ENCODE results near the gene KLF11. TPM values are rescaled to one million over a fixed set of nuclear protein-coding genes. Genes with fewer than 3 reads are reported as not detected.

The KLF11 gene
- total RNA-seq, 1 experiment from 2014 or later, result 6.9 TPM

DNA sequence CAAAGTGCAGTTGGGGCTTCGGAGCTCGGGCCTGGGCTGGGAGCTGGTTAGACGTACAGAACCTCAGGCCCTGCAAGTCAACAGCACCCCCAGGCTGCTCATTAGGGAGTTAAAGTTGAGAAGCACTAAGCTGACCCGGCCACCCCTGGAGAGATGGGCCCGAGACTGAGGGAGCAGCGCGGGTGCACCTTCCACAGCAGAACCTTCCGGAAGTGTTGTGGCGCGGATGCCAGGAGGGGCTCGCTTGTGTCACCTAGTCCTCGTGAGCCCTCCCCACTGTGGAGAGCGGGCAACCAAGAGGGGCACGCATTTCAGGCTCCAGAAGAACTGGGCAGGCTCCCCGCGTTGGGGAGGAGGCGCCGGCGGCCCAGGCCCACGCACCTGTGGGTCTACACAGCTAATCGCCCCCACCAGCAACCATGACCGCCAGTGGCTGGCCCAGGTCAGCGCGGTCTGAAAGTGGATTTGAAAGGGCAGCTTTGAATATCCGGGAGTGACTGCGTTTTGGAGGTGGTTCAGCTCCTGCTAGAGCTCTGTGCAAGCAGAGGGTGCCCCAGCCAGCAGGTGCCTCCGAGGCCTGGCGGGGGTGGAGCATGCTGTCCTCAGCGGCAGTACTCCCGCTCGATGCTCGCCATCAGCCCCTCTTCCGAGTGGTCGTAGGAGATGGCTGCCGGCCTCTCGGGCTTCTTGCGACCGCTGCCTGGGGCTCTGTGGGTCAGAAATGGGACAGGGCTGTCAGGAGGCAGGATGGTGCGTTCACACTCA lies 15.1 kb downstream of the KLF11 start:
- intact Hi-C loops (cut with micrococcal nuclease; ENCODE audit: unreplicated experiment), result no loop called here
- TF ChIP-seq, protein P1, sequence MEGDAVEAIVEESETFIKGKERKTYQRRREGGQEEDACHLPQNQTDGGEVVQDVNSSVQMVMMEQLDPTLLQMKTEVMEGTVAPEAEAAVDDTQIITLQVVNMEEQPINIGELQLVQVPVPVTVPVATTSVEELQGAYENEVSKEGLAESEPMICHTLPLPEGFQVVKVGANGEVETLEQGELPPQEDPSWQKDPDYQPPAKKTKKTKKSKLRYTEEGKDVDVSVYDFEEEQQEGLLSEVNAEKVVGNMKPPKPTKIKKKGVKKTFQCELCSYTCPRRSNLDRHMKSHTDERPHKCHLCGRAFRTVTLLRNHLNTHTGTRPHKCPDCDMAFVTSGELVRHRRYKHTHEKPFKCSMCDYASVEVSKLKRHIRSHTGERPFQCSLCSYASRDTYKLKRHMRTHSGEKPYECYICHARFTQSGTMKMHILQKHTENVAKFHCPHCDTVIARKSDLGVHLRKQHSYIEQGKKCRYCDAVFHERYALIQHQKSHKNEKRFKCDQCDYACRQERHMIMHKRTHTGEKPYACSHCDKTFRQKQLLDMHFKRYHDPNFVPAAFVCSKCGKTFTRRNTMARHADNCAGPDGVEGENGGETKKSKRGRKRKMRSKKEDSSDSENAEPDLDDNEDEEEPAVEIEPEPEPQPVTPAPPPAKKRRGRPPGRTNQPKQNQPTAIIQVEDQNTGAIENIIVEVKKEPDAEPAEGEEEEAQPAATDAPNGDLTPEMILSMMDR (IDR thresholded peaks at IDR 0.05; ENCODE audit: unreplicated experiment), result no peak
- no peak overlapping the region for H3K4me3 Mint-ChIP-seq (ENCODE audit: low read depth, unreplicated experiment)
- no TSS peak for BruUV-seq (replicated peaks)
- H3K27ac Mint-ChIP-seq (ENCODE audit: unreplicated experiment), result no peak overlapping the region
- CTCF ChIA-PET, result interaction anchor here (1.7 kb wide), 1 partner anchor 27 kb away, joined by 5 read pairs; no protein-coding TSS in a partner anchor
- H3K9me3 Mint-ChIP-seq (ENCODE audit: low read depth, unreplicated experiment), result no peaks in the 10 kb centered on the region
- peaks cover 19% of the 10 kb centered on the region for H3K36me3 Mint-ChIP-seq (ENCODE audit: insufficient read depth, unreplicated experiment)
- H3K27me3 Mint-ChIP-seq (ENCODE audit: unreplicated experiment), result no peaks in the 10 kb centered on the region
- H3K4me1 Mint-ChIP-seq (ENCODE audit: low read depth, unreplicated experiment), result peaks cover 10% of the 10 kb centered on the region
- no peak for DNase-seq

DNA sequence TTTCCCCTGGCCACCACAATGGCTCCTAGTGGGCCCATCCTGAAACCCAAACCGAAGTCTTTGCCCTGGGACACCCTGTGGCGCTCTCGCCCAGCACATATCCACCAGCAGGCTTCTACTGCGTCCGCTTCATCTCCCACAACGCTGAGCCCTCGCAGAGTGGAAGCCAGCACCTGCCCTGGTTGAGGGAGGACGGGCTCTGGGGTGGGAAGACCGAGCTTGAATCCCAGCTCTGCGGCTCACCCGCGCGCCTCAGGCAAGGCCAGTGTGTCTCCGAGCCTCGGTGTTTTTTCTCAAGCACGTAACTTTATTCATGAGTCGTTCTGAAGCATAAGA lies 15.6 kb downstream of the KLF11 start:
- Mint-ChIP-seq H3K9me3 (ENCODE audit: low read depth, unreplicated experiment) (no peaks in the 10 kb centered on the region), H3K27ac (ENCODE audit: unreplicated experiment) (no peak overlapping the region), H3K36me3 (ENCODE audit: insufficient read depth, unreplicated experiment) (peaks cover 19% of the 10 kb centered on the region), H3K4me3 (ENCODE audit: low read depth, unreplicated experiment) (no peak overlapping the region), H3K27me3 (ENCODE audit: unreplicated experiment) (no peaks in the 10 kb centered on the region), H3K4me1 (ENCODE audit: low read depth, unreplicated experiment) (peaks cover 10% of the 10 kb centered on the region)
- no peak for DNase-seq
- BruUV-seq (replicated peaks), result no TSS peak
- TF ChIP-seq, protein P1 (IDR thresholded peaks at IDR 0.05; ENCODE audit: unreplicated experiment), result no peak
- CTCF ChIA-PET, result no interaction called here
- intact Hi-C loops (cut with micrococcal nuclease; ENCODE audit: unreplicated experiment), result no loop called here

DNA sequence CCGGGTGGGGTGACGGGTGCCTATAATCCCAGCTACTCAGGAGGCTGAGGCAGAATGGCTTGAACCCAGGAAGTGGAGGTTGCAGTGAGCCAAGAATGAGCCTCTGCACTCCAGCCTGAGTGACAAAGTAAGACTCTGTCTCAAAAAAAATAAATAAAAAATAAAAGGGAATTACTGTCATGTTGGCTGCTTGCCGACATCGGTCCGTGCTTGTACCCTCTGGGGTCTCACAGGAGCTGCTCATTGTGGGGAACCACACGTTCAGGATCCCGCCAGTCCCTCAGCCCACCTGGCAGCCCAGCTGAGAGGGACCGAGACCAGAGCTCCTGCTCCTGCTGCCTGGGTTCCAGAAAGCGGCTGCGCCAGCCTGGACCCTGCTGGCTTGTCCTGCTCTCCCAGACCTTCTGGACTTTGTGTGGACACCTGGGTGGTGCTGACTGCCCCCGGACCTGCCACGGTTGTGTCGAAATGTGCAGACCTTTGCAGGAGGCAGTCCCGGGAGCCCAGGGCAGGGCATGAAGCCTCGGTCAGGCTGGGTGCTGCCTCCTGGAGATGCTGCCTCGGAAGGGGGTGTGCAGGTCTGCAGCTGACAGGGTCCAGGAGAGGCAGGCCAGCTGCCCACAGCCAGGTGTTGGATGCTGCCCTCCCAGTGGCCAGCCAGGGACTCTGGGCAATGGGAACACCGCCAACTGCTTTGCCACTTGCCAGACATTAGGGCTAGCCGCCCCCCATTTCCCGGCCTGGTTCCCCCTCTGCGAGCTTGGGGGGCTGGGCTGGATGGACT lies 16.4 kb downstream of the KLF11 start:
- CTCF ChIA-PET, result no interaction called here
- Mint-ChIP-seq H3K36me3 (ENCODE audit: insufficient read depth, unreplicated experiment) (peaks cover 19% of the 10 kb centered on the region), H3K27ac (ENCODE audit: unreplicated experiment) (no peak overlapping the region), H3K4me3 (ENCODE audit: low read depth, unreplicated experiment) (no peak overlapping the region), H3K27me3 (ENCODE audit: unreplicated experiment) (no peaks in the 10 kb centered on the region), H3K4me1 (ENCODE audit: low read depth, unreplicated experiment) (peaks cover 10% of the 10 kb centered on the region), H3K9me3 (ENCODE audit: low read depth, unreplicated experiment) (no peaks in the 10 kb centered on the region)
- intact Hi-C loops (cut with micrococcal nuclease; ENCODE audit: unreplicated experiment), result no loop called here
- no peak for DNase-seq
- TF ChIP-seq, protein P1 (IDR thresholded peaks at IDR 0.05; ENCODE audit: unreplicated experiment), result no peak
- no TSS peak for BruUV-seq (replicated peaks)

DNA sequence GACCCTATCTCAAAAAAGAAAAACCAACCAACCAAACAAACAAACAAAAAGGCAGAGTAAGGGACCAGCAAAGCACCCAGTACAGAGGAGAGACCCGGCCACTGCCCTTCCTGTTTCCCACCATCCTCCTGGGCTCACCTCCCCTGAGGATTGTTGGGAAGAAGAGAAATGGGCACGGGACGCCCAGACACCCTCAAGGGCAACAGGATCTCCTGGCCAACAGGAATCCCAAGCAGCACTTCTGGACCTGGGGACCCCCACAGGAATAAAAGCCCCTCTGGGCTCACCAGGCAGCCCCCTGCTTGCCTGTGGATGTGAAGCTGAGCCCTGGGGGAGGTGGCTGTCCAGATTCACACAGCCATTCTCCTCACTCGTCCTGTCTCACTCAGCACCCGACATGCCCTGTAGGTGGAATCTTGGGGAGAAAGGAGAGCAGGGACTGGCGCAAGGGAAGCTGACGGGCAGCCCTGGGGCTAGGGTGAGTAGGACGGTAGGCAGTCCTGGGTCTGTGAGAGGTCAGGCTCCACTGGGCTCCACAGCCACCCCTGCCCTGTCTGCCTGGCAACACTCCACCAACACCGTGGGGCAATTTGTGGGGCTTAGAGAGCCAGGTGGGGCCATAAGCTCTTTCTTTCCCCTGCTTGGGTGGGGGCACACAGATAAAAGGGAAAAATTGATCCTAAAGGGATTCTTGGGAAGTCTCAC lies 18.0 kb downstream of the KLF11 start:
- no TSS peak for BruUV-seq (replicated peaks)
- intact Hi-C loops (cut with micrococcal nuclease; ENCODE audit: unreplicated experiment), result no loop called here
- Mint-ChIP-seq H3K9me3 (ENCODE audit: low read depth, unreplicated experiment) (no peaks in the 10 kb centered on the region), H3K27me3 (ENCODE audit: unreplicated experiment) (no peaks in the 10 kb centered on the region), H3K4me1 (ENCODE audit: low read depth, unreplicated experiment) (peaks cover 10% of the 10 kb centered on the region), H3K4me3 (ENCODE audit: low read depth, unreplicated experiment) (no peak overlapping the region), H3K36me3 (ENCODE audit: insufficient read depth, unreplicated experiment) (peaks cover 14% of the 10 kb centered on the region), H3K27ac (ENCODE audit: unreplicated experiment) (no peak overlapping the region)
- no peak for DNase-seq
- CTCF ChIA-PET, result interaction anchor here (0.7 kb wide), 1 partner anchor 34 kb away, joined by 3 read pairs; no protein-coding TSS in a partner anchor
- TF ChIP-seq, protein P1 (IDR thresholded peaks at IDR 0.05; ENCODE audit: unreplicated experiment), result no peak

Data from Calu3 (cell line).